PC-3 (cell line): Measurements from ENCODE around the gene PPT2. TPM values are rescaled to one million over a fixed set of nuclear protein-coding genes. Genes with fewer than 3 reads are reported as not detected.
"Not testable (repeated sequence)": the region's sequence is repeated elsewhere in the genome, so short reads cannot be mapped to it uniquely, and the experiment has no call there.

Experiments
- ATAC-seq: fragments of 200-7000 bp; cut with Tn5 transposase; 2 replicates; pipeline ENCODE4 v1.9.1; 2020; ENCODE audit warnings: mild to moderate bottlenecking, moderate library complexity
- BruUV-seq: library from RNA; stranded (reverse); fragments of 400-500 nt; replicated peaks from 2 replicates; lab custom pipeline; 2021; lab: Mats Ljungman, UMichigan
- CTCF ChIA-PET: fragments of 300-600 bp; sonication (Branson Sonifier 250); formaldehyde crosslinking; loops from one replicate; lab custom pipeline; 2022; ENCODE audit warnings: antibody characterized with exemption; lab: Charles Lee
- POLR2A ChIA-PET: fragments of 300-600 bp; sonication (Branson Sonifier 250); formaldehyde crosslinking; loops from one replicate; lab custom pipeline; 2022; ENCODE audit warnings: antibody characterized with exemption; ENCODE audit not compliant: unreplicated experiment; lab: Charles Lee
- DNase-seq: peaks from one replicate; pipeline ENCODE4 v3.0.0-alpha.2; 2015
- H2AFZ ChIP-seq: fragments of 300-600 bp; sonication (generic); 2 replicates; pipeline ENCODE4 v1.6.0; 2016; ENCODE audit warnings: antibody characterized with exemption, low read length
- H3F3A ChIP-seq: fragments of 300-600 bp; sonication (generic); one replicate; pipeline ENCODE4 v1.6.0; 2017; ENCODE audit warnings: antibody characterized with exemption, low read length, control low read depth, mild to moderate bottlenecking; ENCODE audit not compliant: unreplicated experiment
- H3K27ac ChIP-seq: fragments of 300-600 bp; sonication (generic); 2 replicates; pipeline ENCODE4 v1.5.1; 2016; ENCODE audit warnings: mild to moderate bottlenecking, low read length
- H3K27me3 ChIP-seq: fragments of 300-600 bp; sonication (generic); 2 replicates; pipeline ENCODE4 v1.6.1; 2016; ENCODE audit warnings: low read length, mixed read lengths
- H3K36me3 ChIP-seq: fragments of 300-600 bp; sonication (generic); 2 replicates; pipeline ENCODE4 v1.6.1; 2016; ENCODE audit warnings: low read depth, mixed run types, low read length, mixed read lengths
- H3K4me1 ChIP-seq: fragments of 300-600 bp; sonication (generic); 2 replicates; pipeline ENCODE4 v1.5.1; 2016; ENCODE audit warnings: low read length; ENCODE audit not compliant: insufficient read depth
- H3K4me2 ChIP-seq: fragments of 300-600 bp; sonication (generic); 2 replicates; pipeline ENCODE4 v1.6.0; 2016; ENCODE audit warnings: low read length
- H3K4me3 ChIP-seq: fragments of 300-600 bp; sonication (generic); 2 replicates; pipeline ENCODE4 v1.5.1; 2016; ENCODE audit warnings: mild to moderate bottlenecking, low read length, mixed read lengths
- H3K79me2 ChIP-seq: fragments of 300-600 bp; sonication (generic); 2 replicates; pipeline ENCODE4 v1.6.1; 2017; ENCODE audit warnings: low read length, mixed read lengths
- H3K9ac ChIP-seq: fragments of 300-600 bp; sonication (generic); 2 replicates; pipeline ENCODE4 v1.6.0; 2016; ENCODE audit warnings: mild to moderate bottlenecking, low read length
- H3K9me2 ChIP-seq: fragments of 300-600 bp; sonication (generic); replicated peaks from 2 replicates; pipeline ENCODE4 v1.6.1; 2016; ENCODE audit warnings: mixed run types, low read length, mixed read lengths
- H3K9me3 ChIP-seq: fragments of 300-600 bp; sonication (generic); 2 replicates; pipeline ENCODE4 v1.6.1; 2016; ENCODE audit warnings: low read length, mixed read lengths
- H4K20me1 ChIP-seq: fragments of 300-600 bp; sonication (generic); 2 replicates; pipeline ENCODE4 v1.6.1; 2016; ENCODE audit warnings: low read length, mixed read lengths
- EZH2 ChIP-seq: fragments of 300-600 bp; sonication (generic); IDR thresholded peaks from one replicate; pipeline ENCODE4 v1.6.1; 2017; ENCODE audit warnings: antibody characterized with exemption, mild to moderate bottlenecking, low read length; ENCODE audit not compliant: unreplicated experiment
- EZH2phosphoT487 ChIP-seq: fragments of 300-600 bp; sonication (generic); IDR thresholded peaks from 2 replicates; pipeline ENCODE4 v1.6.1; 2018; ENCODE audit warnings: mild to moderate bottlenecking, antibody characterized with exemption, low read length, borderline replicate concordance
- intact Hi-C: fragments of 100-400 bp; cut with micrococcal nuclease; formaldehyde crosslinking; loops from 2 replicates; pipeline ENCODE4 v1.9.0; 2023
- total RNA-seq: library from RNA; depleted of rRNA; stranded (reverse); fragments of >200 nt; gene quantifications from 2 replicates; pipeline ENCODE4 v1.2.3, GENCODE V29; 2014
- TF ChIP-seq, protein P1 (sequence below): fragments of 300-600 bp; sonication (generic); conservative IDR thresholded peaks from 2 replicates; pipeline ENCODE4 v1.5.1; 2017; ENCODE audit warnings: antibody characterized with exemption, low read depth, mild to moderate bottlenecking, low read length

The PPT2 gene
- total RNA-seq, 1 experiment from 2014 or later, result 30.8 TPM

DNA sequence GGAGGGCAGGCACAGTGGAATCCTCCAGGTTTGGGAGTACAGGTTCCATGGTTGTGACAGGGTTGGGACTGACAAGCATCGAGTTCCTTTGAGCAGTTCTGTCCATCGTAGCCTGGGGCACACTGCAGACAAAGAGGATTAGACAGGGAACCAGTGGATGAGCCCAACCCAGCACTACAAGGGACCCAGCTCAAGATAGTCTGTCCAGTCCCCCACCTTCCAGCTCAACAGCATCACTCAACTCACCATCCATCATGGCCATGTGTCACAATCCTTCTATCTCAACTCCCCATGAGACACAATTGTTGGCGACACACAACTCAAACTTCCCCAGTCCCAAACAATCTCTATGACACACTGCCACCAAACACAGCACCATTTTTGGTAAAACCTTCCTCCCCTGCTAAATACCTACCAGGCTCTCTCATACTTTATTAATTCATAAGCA, 50.4 kb downstream of the PPT2 start:
- Histone ChIP-seq H2AFZ (no peak overlapping the region), H3F3A (no peaks in the 10 kb centered on the region), H3K4me3 (no peak overlapping the region), H3K4me2 (no peak overlapping the region), H3K4me1 (no peaks in the 10 kb centered on the region), H3K9me2 (no peaks in the 10 kb centered on the region), H4K20me1 (no peaks in the 10 kb centered on the region), H3K27me3 (no peaks in the 10 kb centered on the region), H3K9ac (no peak overlapping the region), H3K36me3 (no peaks in the 10 kb centered on the region), H3K79me2 (no peaks in the 10 kb centered on the region), H3K9me3 (no peaks in the 10 kb centered on the region), H3K27ac (no peak overlapping the region)
- DNase-seq (no peak), ATAC-seq (no peak)
- POLR2A ChIA-PET, result no interaction called here
- intact Hi-C loops, result no loop called here
- BruUV-seq, result no TSS peak
- TF ChIP-seq EZH2phosphoT487, result no peak
- TF ChIP-seq EZH2, result no peak
- TF ChIP-seq, protein P1, sequence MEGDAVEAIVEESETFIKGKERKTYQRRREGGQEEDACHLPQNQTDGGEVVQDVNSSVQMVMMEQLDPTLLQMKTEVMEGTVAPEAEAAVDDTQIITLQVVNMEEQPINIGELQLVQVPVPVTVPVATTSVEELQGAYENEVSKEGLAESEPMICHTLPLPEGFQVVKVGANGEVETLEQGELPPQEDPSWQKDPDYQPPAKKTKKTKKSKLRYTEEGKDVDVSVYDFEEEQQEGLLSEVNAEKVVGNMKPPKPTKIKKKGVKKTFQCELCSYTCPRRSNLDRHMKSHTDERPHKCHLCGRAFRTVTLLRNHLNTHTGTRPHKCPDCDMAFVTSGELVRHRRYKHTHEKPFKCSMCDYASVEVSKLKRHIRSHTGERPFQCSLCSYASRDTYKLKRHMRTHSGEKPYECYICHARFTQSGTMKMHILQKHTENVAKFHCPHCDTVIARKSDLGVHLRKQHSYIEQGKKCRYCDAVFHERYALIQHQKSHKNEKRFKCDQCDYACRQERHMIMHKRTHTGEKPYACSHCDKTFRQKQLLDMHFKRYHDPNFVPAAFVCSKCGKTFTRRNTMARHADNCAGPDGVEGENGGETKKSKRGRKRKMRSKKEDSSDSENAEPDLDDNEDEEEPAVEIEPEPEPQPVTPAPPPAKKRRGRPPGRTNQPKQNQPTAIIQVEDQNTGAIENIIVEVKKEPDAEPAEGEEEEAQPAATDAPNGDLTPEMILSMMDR, result no peak
- CTCF ChIA-PET, result no interaction called here

DNA sequence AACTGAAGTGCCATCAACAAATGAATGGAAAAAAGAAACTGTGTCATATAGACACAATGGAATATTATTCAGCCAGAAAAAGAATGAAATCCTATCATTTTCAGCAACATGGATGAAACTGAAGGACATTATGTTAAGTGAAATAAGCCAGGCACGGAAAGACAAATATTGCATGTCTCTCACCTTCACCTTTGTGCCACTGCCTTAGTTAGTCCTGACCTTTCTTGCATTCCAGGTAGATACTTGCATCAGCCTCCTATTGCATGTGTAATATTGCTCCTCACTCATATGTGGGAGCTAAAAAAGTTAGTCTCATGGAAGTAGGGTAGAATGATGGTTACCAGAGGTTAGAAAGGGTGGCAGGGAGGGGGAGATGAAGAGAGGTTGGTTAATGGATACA, 55.1 kb downstream of the PPT2 start:
- Histone ChIP-seq H3K9me2 (no peaks in the 10 kb centered on the region), H4K20me1 (no peaks in the 10 kb centered on the region), H3K4me2 (no peak overlapping the region), H3K79me2 (no peaks in the 10 kb centered on the region), H3K4me3 (no peak overlapping the region), H3K36me3 (no peaks in the 10 kb centered on the region), H3K9me3 (no peaks in the 10 kb centered on the region), H3K9ac (no peak overlapping the region), H3K27ac (no peak overlapping the region), H3K27me3 (no peaks in the 10 kb centered on the region), H2AFZ (no peak overlapping the region), H3K4me1 (no peaks in the 10 kb centered on the region), H3F3A (no peaks in the 10 kb centered on the region)
- DNase-seq, result no peak
- CTCF ChIA-PET, result no interaction called here
- intact Hi-C loops, result no loop called here
- ATAC-seq, result no peak
- BruUV-seq, result no TSS peak
- POLR2A ChIA-PET, result no interaction called here
- TF ChIP-seq, protein P1, result no peak
- TF ChIP-seq EZH2phosphoT487, result no peak
- no peak for TF ChIP-seq EZH2

DNA sequence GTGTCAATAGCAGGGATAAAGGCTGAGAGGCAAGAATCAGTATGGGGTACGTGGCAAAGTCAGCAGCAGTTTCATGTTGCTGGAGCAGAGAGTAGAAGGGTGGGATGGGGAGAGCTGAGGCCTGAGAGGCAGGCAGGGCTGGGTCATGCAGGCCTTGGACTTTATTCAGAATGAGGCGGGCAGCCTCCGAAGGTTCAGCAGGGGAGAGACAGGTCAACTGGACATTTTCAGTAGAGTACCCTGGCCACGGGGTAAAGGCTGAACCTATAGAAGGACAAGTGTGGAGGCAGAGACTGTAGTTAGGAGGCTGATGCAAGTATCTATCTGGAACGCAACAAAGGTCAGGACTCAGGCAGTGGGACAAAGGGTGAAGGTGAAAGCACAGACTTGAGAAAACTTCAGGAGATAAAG, 56.3 kb downstream of the PPT2 start:
- Histone ChIP-seq H3K79me2 (no peaks in the 10 kb centered on the region), H3K4me3 (no peak overlapping the region), H2AFZ (no peak overlapping the region), H3F3A (no peaks in the 10 kb centered on the region), H3K27me3 (no peaks in the 10 kb centered on the region), H3K4me2 (no peak overlapping the region), H3K27ac (no peak overlapping the region), H3K9me2 (no peaks in the 10 kb centered on the region), H3K9me3 (no peaks in the 10 kb centered on the region), H4K20me1 (no peaks in the 10 kb centered on the region), H3K36me3 (no peaks in the 10 kb centered on the region), H3K4me1 (no peaks in the 10 kb centered on the region), H3K9ac (no peak overlapping the region)
- intact Hi-C loops, result no loop called here
- no peak for TF ChIP-seq EZH2phosphoT487
- TF ChIP-seq, protein P1, result no peak
- TF ChIP-seq EZH2, result no peak
- no peak for DNase-seq
- no TSS peak for BruUV-seq
- ChIA-PET POLR2A (no interaction called here), CTCF (no interaction called here)
- ATAC-seq, result no peak

DNA sequence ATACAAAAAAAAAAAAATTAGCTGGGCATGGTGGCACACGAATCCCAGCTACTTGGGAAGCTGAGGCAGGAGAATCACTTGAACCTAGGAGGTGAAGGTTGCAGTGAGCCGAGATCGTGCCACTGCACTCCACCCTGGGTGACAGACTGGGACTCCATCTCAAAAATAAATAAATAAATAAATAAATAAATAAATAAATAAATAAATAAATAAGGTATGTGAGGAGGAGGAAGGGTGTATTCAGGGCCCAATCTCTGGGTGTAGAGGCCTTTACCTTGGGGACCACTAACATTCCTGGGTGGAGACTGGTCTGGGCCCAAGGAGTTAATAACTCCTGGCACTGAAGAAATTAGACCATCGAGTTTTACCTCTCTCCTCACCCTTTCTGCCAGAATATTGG, 57.5 kb downstream of the PPT2 start:
- POLR2A ChIA-PET, result interaction anchor here (0.8 kb wide), 1 partner anchor 70 kb away, joined by 4 read pairs; no protein-coding TSS in a partner anchor
- H2AFZ ChIP-seq, H4K20me1 ChIP-seq, H3K4me2 ChIP-seq, BruUV-seq, H3K4me3 ChIP-seq, H3K27me3 ChIP-seq, intact Hi-C loops, H3K79me2 ChIP-seq, H3K27ac ChIP-seq, H3K36me3 ChIP-seq, H3K9me2 ChIP-seq, H3K9me3 ChIP-seq, H3F3A ChIP-seq, H3K4me1 ChIP-seq, DNase-seq, ATAC-seq, H3K9ac ChIP-seq, CTCF ChIA-PET: not testable (repeated sequence)
